MM.1S (cell line): ENCODE data around the gene FAM20C.

Experiments
- DNase-seq: peaks from one replicate; pipeline ENCODE4 v3.0.0-alpha.2; 2015
- H2AFZ ChIP-seq: fragments of 300-600 bp; sonication (generic); 2 replicates; pipeline ENCODE4 v1.6.0; 2016; ENCODE audit warnings: antibody characterized with exemption, low read length
- H3F3A ChIP-seq: fragments of 300-600 bp; sonication (generic); 2 replicates; pipeline ENCODE4 v1.6.1; 2016; ENCODE audit warnings: mild to moderate bottlenecking, antibody characterized with exemption, low read length, moderate library complexity, mixed read lengths; ENCODE audit not compliant: insufficient read depth
- H3K27ac ChIP-seq: fragments of 300-600 bp; sonication (generic); 2 replicates; pipeline ENCODE4 v1.5.1; 2016; ENCODE audit warnings: mild to moderate bottlenecking, low read length
- H3K27me3 ChIP-seq: fragments of 300-600 bp; sonication (generic); replicated peaks from 2 replicates; pipeline ENCODE4 v1.6.0; 2016; ENCODE audit warnings: low read length; ENCODE audit not compliant: insufficient read depth
- H3K36me3 ChIP-seq: fragments of 300-600 bp; sonication (generic); replicated peaks from 2 replicates; pipeline ENCODE4 v1.6.1; 2016; ENCODE audit warnings: mild to moderate bottlenecking, low read length, mixed read lengths; ENCODE audit not compliant: insufficient read depth
- H3K4me1 ChIP-seq: fragments of 300-600 bp; sonication (generic); 2 replicates; pipeline ENCODE4 v1.6.1; 2016; ENCODE audit warnings: low read length, mixed read lengths
- H3K4me2 ChIP-seq: fragments of 300-600 bp; sonication (generic); 2 replicates; pipeline ENCODE4 v1.6.0; 2016; ENCODE audit warnings: low read depth, low read length
- H3K4me3 ChIP-seq: fragments of 300-600 bp; sonication (generic); 2 replicates; pipeline ENCODE4 v1.5.1; 2016; ENCODE audit warnings: low read length, mixed read lengths
- H3K79me2 ChIP-seq: fragments of 300-600 bp; sonication (generic); 2 replicates; pipeline ENCODE4 v1.6.1; 2016; ENCODE audit warnings: mixed run types, low read length, mixed read lengths
- H3K9ac ChIP-seq: fragments of 300-600 bp; sonication (generic); 2 replicates; pipeline ENCODE4 v1.6.1; 2016; ENCODE audit warnings: low read length, mixed read lengths
- H3K9me2 ChIP-seq: fragments of 300-600 bp; sonication (generic); replicated peaks from 2 replicates; pipeline ENCODE4 v1.6.1; 2016; ENCODE audit warnings: mild to moderate bottlenecking, low read length, mixed read lengths; ENCODE audit not compliant: insufficient read depth
- H3K9me3 ChIP-seq: fragments of 300-600 bp; sonication (generic); replicated peaks from 2 replicates; pipeline ENCODE4 v1.6.1; 2016; ENCODE audit warnings: mild to moderate bottlenecking, low read length, mixed read lengths; ENCODE audit not compliant: insufficient read depth
- H4K20me1 ChIP-seq: fragments of 300-600 bp; sonication (generic); 2 replicates; pipeline ENCODE4 v1.6.1; 2016; ENCODE audit warnings: mild to moderate bottlenecking, low read length, moderate library complexity, mixed read lengths; ENCODE audit not compliant: insufficient read depth
- EZH2 ChIP-seq: fragments of 300-600 bp; sonication (generic); optimal IDR thresholded peaks from 2 replicates; pipeline ENCODE3; 2017; ENCODE audit warnings: low read depth, mild to moderate bottlenecking, antibody characterized with exemption, low read length, mixed read lengths
- EZH2phosphoT487 ChIP-seq: fragments of 300-600 bp; sonication (generic); IDR thresholded peaks from 2 replicates; pipeline ENCODE4 v1.6.1; 2018; ENCODE audit warnings: antibody characterized with exemption, low read length
- TF ChIP-seq, protein P1 (sequence below): fragments of 300-600 bp; sonication (generic); IDR thresholded peaks from 2 replicates; pipeline ENCODE4 v1.5.1; 2016; ENCODE audit warnings: antibody characterized with exemption, low read length, mixed read lengths

The FAM20C gene

DNA sequence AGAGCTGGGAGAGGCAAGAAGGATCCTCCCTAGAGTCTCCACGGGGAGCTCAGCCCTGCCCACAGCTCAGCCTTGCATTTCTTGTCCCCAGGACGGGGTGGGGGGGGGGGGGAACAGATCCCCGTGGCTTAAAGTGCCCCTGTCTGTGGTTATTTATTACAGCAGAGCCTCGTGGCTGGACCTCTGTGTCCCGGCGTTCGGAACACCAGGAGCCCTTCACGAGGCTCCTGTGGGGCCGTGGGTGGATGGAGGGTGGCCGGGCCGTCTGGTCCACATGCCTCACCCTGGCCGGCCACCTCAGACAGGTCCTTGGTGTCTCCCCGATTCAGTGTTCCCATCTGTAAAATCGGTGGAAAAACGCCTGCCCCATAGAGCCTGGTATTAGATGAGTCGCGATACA is 37.9 kb downstream of the FAM20C start:
- TF ChIP-seq EZH2phosphoT487 (no peak), EZH2 (no peak)
- TF ChIP-seq, protein P1, sequence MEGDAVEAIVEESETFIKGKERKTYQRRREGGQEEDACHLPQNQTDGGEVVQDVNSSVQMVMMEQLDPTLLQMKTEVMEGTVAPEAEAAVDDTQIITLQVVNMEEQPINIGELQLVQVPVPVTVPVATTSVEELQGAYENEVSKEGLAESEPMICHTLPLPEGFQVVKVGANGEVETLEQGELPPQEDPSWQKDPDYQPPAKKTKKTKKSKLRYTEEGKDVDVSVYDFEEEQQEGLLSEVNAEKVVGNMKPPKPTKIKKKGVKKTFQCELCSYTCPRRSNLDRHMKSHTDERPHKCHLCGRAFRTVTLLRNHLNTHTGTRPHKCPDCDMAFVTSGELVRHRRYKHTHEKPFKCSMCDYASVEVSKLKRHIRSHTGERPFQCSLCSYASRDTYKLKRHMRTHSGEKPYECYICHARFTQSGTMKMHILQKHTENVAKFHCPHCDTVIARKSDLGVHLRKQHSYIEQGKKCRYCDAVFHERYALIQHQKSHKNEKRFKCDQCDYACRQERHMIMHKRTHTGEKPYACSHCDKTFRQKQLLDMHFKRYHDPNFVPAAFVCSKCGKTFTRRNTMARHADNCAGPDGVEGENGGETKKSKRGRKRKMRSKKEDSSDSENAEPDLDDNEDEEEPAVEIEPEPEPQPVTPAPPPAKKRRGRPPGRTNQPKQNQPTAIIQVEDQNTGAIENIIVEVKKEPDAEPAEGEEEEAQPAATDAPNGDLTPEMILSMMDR: no peak
- Histone ChIP-seq H4K20me1 (no peaks in the 10 kb centered on the region), H3K27me3 (no peaks in the 10 kb centered on the region), H3K27ac (no peak overlapping the region), H3F3A (no peaks in the 10 kb centered on the region), H3K9me3 (no peaks in the 10 kb centered on the region), H3K9me2 (no peaks in the 10 kb centered on the region), H2AFZ (no peak overlapping the region), H3K9ac (no peak overlapping the region), H3K4me2 (no peak overlapping the region), H3K4me1 (no peaks in the 10 kb centered on the region), H3K79me2 (no peaks in the 10 kb centered on the region), H3K4me3 (no peak overlapping the region), H3K36me3 (no peaks in the 10 kb centered on the region)
- DNase-seq: no peak

DNA sequence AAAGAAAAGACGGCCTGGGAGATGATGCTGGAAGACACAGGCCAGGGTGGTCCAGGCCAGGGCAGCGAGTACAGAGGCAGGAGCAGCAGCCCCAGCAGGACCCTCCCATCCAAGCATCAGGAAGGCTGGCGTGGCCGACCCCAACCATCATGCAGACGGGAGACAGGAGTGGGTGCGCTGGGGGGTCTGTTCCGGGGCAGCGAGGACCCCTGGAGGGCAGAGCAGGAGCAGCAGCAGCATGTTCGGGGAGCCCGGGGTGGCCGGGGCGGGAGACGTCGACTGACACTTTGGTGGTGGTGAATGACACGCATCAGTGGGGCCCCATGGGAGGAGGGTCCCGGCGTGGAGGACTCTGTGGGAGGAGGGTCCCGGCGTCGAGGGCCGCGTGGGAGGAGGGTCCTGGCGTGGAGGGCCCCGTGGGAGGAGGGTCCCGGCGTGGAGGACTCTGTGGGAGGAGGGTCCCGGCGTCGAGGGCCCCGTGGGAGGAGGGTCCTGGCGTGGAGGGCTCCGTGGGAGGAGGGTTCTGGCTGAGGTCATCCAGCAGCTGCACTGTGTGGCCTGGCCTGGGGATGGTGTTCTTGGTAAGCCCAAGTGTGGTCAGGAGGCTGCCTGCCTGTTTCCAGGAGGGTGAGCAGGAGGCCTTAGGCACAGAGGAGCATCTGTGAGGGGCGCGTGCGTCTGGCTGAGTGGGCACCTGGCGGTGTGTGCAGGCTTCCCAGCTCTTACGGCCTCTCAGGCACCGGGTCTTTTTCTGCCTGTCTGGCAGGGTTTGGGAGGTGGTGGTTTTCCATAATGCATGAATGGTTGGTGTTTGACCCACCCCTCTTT is 38.9 kb downstream of the FAM20C start:
- H4K20me1 ChIP-seq: no peaks in the 10 kb centered on the region

DNA sequence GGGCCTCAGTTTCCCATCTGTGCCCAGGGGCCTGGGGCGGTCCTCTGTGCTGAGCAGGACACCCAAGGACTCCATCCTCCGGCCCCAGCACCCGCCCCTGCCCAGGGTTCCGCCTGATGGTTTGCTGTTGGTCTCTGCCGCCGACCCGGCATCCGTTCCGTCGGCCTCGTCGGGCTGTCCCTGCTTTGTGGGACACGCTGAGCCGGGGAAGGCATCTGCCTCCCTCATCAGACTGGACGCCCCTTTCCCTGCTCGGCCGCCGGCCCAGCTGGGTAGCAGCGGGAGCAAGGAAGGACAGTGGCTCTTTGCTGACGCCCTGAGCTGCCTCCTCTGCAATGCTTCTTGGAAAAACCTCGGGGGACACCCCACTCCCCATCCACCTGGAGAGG is 39.5 kb downstream of the FAM20C start:
- Histone ChIP-seq H3K9me3 (no peaks in the 10 kb centered on the region), H3K79me2 (no peaks in the 10 kb centered on the region), H3F3A (no peaks in the 10 kb centered on the region), H3K27me3 (no peaks in the 10 kb centered on the region), H3K9me2 (no peaks in the 10 kb centered on the region), H4K20me1 (no peaks in the 10 kb centered on the region), H3K4me1 (no peaks in the 10 kb centered on the region), H3K36me3 (no peaks in the 10 kb centered on the region), H3K4me3 (no peak overlapping the region), H3K4me2 (no peak overlapping the region), H3K27ac (no peak overlapping the region), H2AFZ (no peak overlapping the region), H3K9ac (no peak overlapping the region)
- TF ChIP-seq EZH2 (no peak), EZH2phosphoT487 (no peak)
- TF ChIP-seq, protein P1: no peak
- no peak for DNase-seq

More for the DNA sequence above, 38.9 kb downstream of the FAM20C start:
- H3K36me3 ChIP-seq: no peaks in the 10 kb centered on the region
- no peaks in the 10 kb centered on the region for H3K9me2 ChIP-seq
- H3K4me1 ChIP-seq: no peaks in the 10 kb centered on the region
- TF ChIP-seq EZH2 (no peak), EZH2phosphoT487 (no peak)
- TF ChIP-seq, protein P1: no peak
- no peaks in the 10 kb centered on the region for H3K27me3 ChIP-seq
- no peak overlapping the region for H3K4me2 ChIP-seq
- no peaks in the 10 kb centered on the region for H3K9me3 ChIP-seq
- H3K79me2 ChIP-seq: no peaks in the 10 kb centered on the region
- no peak for DNase-seq
- H3K4me3 ChIP-seq: no peak overlapping the region
- H3F3A ChIP-seq: no peaks in the 10 kb centered on the region
- H3K9ac ChIP-seq: no peak overlapping the region
- no peak overlapping the region for H2AFZ ChIP-seq
- no peak overlapping the region for H3K27ac ChIP-seq
